BLaER1 (cell line): ENCODE data around the gene HSPA4.
"Not testable (repeated sequence)": the region's sequence is repeated elsewhere in the genome, so short reads cannot be mapped to it uniquely, and the experiment has no call there.

Experiments
- H3K27ac ChIP-seq: shearing (Covaris generic); formaldehyde crosslinking; 2 replicates; pipeline ENCODE4 v1.8.1; 2022
- H3K27me3 ChIP-seq: shearing (Covaris generic); formaldehyde crosslinking; 2 replicates; pipeline ENCODE4 v1.8.1; 2022
- H3K36me3 ChIP-seq: shearing (Covaris generic); formaldehyde crosslinking; 2 replicates; pipeline ENCODE4 v1.8.1; 2022
- H3K4me1 ChIP-seq: shearing (Covaris generic); formaldehyde crosslinking; 2 replicates; pipeline ENCODE4 v1.8.1; 2022
- H3K4me2 ChIP-seq: shearing (Covaris generic); formaldehyde crosslinking; 2 replicates; pipeline ENCODE4 v1.8.1; 2022
- H3K4me3 ChIP-seq: shearing (Covaris generic); formaldehyde crosslinking; 2 replicates; pipeline ENCODE4 v1.8.1; 2022
- H3K9ac ChIP-seq: shearing (Covaris generic); formaldehyde crosslinking; 2 replicates; pipeline ENCODE4 v1.8.1; 2022
- H3K9me3 ChIP-seq: shearing (Covaris generic); formaldehyde crosslinking; 2 replicates; pipeline ENCODE4 v1.8.1; 2022
- H4K20me1 ChIP-seq: shearing (Covaris generic); formaldehyde crosslinking; 2 replicates; pipeline ENCODE4 v1.8.1; 2022
- Cebpa-rat ChIP-seq: shearing (Covaris generic); IDR thresholded peaks from 2 replicates; pipeline ENCODE4 v1.8.1; 2022

The HSPA4 gene

DNA sequence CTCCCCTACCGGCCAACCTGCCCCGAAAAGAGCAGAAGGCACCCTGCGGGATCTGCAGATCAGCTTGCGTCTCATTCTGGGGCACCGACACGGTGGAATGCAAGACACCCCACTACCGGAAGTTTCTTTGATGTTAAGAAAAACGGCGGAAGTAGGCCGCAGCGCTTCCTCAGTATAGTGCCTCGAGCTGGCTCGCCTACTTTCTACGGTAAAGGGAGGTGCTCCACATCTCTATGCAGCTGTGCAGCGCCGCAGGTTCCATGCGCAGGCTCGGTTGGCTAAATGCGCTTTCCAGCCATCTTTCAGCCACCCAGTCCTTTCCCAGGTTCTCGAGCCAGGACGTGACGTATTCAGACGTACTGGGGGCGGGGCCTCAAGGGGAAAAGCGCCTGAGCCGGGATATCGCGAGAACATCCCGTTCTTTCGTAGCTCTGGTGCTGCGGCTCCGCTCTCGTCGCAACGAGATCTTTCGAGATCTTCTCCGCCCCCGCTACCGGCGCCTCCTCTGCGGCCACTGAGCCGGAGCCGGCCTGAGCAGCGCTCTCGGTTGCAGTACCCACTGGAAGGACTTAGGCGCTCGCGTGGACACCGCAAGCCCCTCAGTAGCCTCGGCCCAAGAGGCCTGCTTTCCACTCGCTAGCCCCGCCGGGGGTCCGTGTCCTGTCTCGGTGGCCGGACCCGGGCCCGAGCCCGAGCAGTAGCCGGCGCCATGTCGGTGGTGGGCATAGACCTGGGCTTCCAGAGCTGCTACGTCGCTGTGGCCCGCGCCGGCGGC lies at the start of gene HSPA4:
HSPA4 (plus strand) TSS at position 472 of the 775 bp plus-strand sequence; CDS start at position 710, 238 bp downstream.
- peaks cover 43% of the 10 kb centered on the region for H4K20me1 ChIP-seq
- H3K4me3 ChIP-seq, result peak within 1 kb of the TSS; percentile 87
- peak within 1 kb of the TSS; percentile 88 for H3K4me2 ChIP-seq
- H3K9ac ChIP-seq, result peak within 1 kb of the TSS; percentile 98
- peaks cover 8% of the 10 kb centered on the region; the same call in 1 of the 2 replicates for H3K9me3 ChIP-seq
- H3K4me1 ChIP-seq, result peaks cover 65% of the 10 kb centered on the region
- peak within 1 kb of the TSS; percentile 99 for H3K27ac ChIP-seq
- H3K36me3 ChIP-seq, result peaks cover 28% of the 10 kb centered on the region; the same call in 1 of the 2 replicates
- no peaks in the 10 kb centered on the region for H3K27me3 ChIP-seq
- no peak for TF ChIP-seq Cebpa-rat

DNA sequence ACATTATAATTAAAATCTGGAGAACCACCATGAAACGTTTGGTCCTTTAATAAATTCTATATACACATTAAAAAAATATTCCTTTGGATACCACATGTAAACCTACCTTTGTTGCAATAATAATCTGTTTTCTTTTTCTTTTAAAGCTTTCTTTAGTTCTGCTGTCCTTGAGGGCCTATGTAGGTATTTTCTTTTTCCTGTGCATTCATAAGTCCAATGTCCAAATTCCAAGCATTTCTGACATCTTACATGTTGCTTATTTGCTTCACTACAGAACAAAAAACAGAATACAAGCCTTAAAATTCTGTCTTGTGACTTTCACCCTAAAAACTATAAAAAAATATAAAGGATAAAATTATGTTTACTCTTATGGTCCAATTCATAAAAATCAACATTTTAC lies 45.2 kb upstream of the HSPA4 start:
- Histone ChIP-seq H3K4me2 (no peak overlapping the region), H4K20me1 (no peaks in the 10 kb centered on the region), H3K36me3 (peaks cover 85% of the 10 kb centered on the region), H3K4me1 (no peaks in the 10 kb centered on the region), H3K27ac (no peak overlapping the region), H3K4me3 (no peak overlapping the region), H3K27me3 (no peaks in the 10 kb centered on the region), H3K9me3 (peaks cover 28% of the 10 kb centered on the region), H3K9ac (no peak overlapping the region)
- no peak for TF ChIP-seq Cebpa-rat

DNA sequence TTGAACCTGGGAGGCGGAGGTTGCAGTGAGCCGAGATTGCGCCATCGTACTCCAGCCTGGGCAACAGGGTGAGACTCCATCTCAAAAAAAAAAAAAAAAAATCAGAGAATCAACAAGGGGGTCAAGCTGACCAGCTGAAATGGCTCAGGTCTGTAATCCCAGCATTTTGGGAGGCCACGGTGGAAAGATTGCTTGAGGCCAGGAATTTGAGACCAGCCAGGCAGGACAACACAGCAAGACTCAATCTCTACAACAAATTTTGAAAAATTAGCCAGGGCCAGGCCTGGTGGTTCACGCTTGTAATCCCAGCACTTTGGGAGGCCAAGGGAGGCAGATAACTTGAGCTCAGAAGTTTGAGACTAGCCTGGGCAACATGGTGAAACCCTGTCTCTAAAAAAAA lies 43.4 kb upstream of the HSPA4 start:
- H3K4me2 ChIP-seq, H3K27me3 ChIP-seq, H3K4me3 ChIP-seq, H4K20me1 ChIP-seq, H3K4me1 ChIP-seq, H3K9ac ChIP-seq, H3K27ac ChIP-seq: not testable (repeated sequence)
- Histone ChIP-seq H3K9me3 (peaks cover 45% of the 10 kb centered on the region), H3K36me3 (peaks cover 92% of the 10 kb centered on the region)

DNA sequence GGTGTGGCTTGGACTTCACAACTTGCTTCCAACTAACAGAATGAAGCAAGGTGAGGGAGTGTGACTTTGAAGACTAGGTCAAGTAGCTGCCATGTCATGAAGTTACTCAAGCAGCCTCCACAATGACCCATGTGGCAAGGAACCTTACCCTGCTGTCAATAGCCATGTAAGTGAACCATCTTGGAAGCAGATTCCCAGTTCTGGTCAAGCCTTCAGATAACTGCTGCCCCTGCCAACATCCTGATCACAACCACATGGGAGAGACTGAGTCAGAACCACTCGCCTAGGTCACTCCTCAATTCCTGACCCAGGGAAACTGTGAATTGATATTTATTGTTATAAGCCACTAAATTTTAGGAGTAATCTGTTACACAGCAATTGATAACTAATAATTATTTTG lies 36.3 kb upstream of the HSPA4 start:
- H3K27ac ChIP-seq, result no peak overlapping the region
- no peak overlapping the region for H3K4me2 ChIP-seq
- H3K9me3 ChIP-seq, result peaks cover 25% of the 10 kb centered on the region
- H3K4me3 ChIP-seq, result no peak overlapping the region
- no peak overlapping the region for H3K9ac ChIP-seq
- H3K36me3 ChIP-seq, result peaks cover 85% of the 10 kb centered on the region
- no peak for TF ChIP-seq Cebpa-rat
- peaks cover 30% of the 10 kb centered on the region; the same call in 1 of the 2 replicates for H4K20me1 ChIP-seq
- no peaks in the 10 kb centered on the region for H3K27me3 ChIP-seq
- H3K4me1 ChIP-seq, result no peaks in the 10 kb centered on the region

DNA sequence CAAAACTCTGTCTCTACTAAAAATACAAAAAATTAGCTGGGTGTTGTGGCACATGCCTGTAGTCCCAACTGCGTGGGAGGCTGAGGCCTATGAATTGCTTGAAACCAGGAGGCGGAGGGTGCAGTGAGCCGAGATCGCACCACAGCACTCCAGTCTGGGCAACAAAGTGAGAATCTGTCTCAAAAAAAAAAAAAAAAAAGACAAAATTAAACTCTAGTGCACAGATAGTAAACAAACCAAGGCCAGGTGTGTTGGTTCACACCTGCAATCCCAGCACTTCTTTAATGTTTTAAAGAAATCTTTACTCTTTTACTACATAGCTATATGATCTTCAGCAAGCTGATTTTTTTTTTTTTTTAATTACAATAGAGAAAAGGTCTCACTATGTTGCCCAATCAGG lies 33.8 kb upstream of the HSPA4 start:
- Histone ChIP-seq H3K36me3 (peaks cover 87% of the 10 kb centered on the region), H3K9me3 (0 out of 2 replicates have a peak, but pooled peaks cover 7% of the 10 kb centered on the region), H4K20me1 (peaks cover 30% of the 10 kb centered on the region; the same call in 1 of the 2 replicates)

DNA sequence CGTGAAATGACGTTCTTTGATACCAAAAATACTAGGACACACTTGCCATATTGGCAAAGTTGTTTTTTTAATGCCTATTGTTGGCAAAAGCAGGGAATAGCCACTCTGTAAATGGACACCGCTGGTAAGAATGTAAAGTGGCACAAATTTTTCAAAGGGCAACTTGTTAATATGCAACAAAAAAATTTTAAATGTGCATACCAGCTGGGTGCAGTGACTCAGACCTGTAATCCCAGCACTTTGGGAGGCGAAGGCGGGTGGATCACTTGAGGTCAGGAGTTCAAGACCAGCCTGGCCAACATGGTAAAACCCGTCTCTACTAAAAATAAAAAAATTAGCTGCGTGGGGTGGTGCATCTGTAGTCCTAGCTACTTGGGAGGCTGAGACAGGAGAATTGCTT lies 32.3 kb upstream of the HSPA4 start:
- peaks cover 76% of the 10 kb centered on the region for H3K36me3 ChIP-seq
- H3K4me2 ChIP-seq, H3K9ac ChIP-seq, H3K4me3 ChIP-seq, H3K4me1 ChIP-seq, H3K9me3 ChIP-seq, H3K27me3 ChIP-seq, H3K27ac ChIP-seq: not testable (repeated sequence)
- H4K20me1 ChIP-seq, result peaks cover 26% of the 10 kb centered on the region; the same call in 1 of the 2 replicates

More for the DNA sequence above, 33.8 kb upstream of the HSPA4 start:
- Histone ChIP-seq H3K27me3 (no peaks in the 10 kb centered on the region), H3K4me3 (no peak overlapping the region), H3K9ac (no peak overlapping the region), H3K27ac (no peak overlapping the region), H3K4me1 (no peaks in the 10 kb centered on the region), H3K4me2 (no peak overlapping the region)
- TF ChIP-seq Cebpa-rat, result no peak

DNA sequence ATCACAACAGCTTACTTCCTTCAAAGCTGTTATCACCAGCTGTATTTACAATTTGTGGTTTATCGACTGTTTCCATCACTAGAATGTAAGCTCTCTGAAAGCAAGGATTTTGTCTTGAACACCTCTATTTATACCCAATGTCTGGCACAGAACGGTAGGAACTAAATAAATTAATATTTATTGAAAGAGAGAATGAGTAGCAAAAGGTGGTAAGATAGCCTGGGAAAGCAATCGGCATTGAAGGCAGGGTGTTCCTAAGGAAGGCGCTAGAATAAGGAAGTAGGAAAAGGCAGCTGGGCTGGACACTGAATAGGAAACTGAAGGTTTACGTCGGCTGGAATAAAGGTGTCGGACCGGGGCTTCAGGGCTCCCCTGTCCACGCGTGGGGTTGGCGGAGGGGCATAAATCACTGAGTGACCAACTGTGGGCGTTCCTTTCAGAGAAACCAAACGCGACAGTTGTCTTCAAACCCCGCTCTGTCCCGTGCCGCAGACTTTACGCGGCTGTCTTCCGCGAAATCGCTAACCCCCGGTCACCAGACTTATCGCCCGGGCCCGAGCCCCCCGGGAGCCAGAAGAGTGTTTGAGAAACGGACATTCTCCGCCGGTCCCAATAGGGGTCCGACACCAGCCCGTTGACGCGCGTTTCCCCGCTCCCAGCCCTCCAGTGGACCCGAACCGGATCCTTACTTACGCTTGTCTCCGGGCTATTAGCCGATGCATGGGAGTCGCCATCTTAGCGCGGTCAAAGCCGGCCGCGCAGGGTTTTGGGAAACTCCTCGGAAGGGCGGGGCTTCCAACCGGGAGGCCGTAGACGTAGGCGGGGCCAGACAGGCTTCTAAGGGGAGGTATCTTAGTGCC lies 25.8 kb upstream of the HSPA4 start, which contains the start of gene ZCCHC10:
ZCCHC10 (minus strand) TSS at position 746 of the 860 bp plus-strand sequence; CDS start at position 734, 12 bp downstream.
- Histone ChIP-seq H3K27ac (peak within 1 kb of the TSS; percentile 91), H4K20me1 (no peaks in the 10 kb centered on the region), H3K4me2 (peak within 1 kb of the TSS; percentile 73), H3K36me3 (peaks cover 19% of the 10 kb centered on the region), H3K9me3 (no peaks in the 10 kb centered on the region), H3K4me3 (peak within 1 kb of the TSS; percentile 88), H3K4me1 (peaks cover 26% of the 10 kb centered on the region), H3K27me3 (no peaks in the 10 kb centered on the region), H3K9ac (peak within 1 kb of the TSS; percentile 98)
- no peak for TF ChIP-seq Cebpa-rat

DNA sequence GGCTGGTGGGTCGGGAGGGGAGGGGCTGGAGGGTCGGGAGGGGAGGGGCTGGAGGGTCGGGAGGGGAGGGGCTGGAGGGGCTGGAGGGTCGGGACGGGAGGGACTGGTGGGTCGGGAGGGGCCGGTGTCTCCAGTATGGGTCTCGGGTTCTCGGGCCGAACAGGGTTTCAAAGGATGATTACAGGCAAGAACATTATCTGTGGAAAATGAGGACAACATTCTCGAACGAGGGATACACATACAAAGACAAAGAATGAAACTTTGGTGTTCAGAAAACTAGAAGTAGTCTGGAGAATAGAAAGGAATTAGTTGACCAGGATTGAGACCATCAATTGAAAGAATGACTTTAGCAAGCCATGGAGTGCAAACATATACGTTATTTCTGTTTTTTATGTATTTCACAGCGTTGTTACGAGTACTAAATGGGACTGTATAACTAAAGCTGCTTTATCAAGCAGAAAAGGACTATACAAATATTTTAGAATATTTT lies 25.1 kb upstream of the HSPA4 start:
- H4K20me1 ChIP-seq, result no peaks in the 10 kb centered on the region
- no peaks in the 10 kb centered on the region for H3K9me3 ChIP-seq
- peaks cover 26% of the 10 kb centered on the region for H3K4me1 ChIP-seq
- TF ChIP-seq Cebpa-rat, result no peak
- peak overlapping the region; percentile 88 for H3K4me3 ChIP-seq
- H3K9ac ChIP-seq, result peak overlapping the region; percentile 67; the same call in 1 of the 2 replicates
- no peak overlapping the region for H3K27ac ChIP-seq
- H3K36me3 ChIP-seq, result peaks cover 12% of the 10 kb centered on the region
- H3K4me2 ChIP-seq, result peak overlapping the region; percentile 73
- H3K27me3 ChIP-seq, result no peaks in the 10 kb centered on the region

DNA sequence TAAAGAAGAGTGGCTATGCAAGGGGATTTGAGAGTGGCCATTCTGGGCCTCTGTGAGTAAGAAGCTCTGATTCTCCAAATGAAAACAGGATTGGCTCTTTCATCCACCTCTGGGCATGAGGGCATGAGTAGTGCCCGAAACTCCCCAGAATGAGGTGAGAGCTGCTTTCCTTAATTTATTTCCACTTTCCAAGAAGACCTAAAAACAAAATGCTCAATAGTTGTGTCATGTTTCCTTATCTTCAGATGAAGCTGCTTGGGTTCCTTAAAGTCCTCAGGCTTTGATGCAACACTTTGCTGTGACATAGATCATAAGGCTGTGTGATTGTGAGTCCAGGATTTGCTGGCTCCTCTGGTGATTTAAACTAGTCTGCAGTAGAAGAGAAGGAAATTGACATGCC lies 22.4 kb upstream of the HSPA4 start:
- no peak overlapping the region for H3K27ac ChIP-seq
- H4K20me1 ChIP-seq, result no peaks in the 10 kb centered on the region
- H3K4me2 ChIP-seq, result no peak overlapping the region
- no peak overlapping the region for H3K4me3 ChIP-seq
- H3K4me1 ChIP-seq, result peaks cover 36% of the 10 kb centered on the region
- H3K9me3 ChIP-seq, result no peaks in the 10 kb centered on the region
- no peaks in the 10 kb centered on the region for H3K36me3 ChIP-seq
- no peaks in the 10 kb centered on the region for H3K27me3 ChIP-seq
- no peak for TF ChIP-seq Cebpa-rat
- H3K9ac ChIP-seq, result no peak overlapping the region
